ENCODE results near the gene PIH1D1.

PIH1D1 gene

DNA sequence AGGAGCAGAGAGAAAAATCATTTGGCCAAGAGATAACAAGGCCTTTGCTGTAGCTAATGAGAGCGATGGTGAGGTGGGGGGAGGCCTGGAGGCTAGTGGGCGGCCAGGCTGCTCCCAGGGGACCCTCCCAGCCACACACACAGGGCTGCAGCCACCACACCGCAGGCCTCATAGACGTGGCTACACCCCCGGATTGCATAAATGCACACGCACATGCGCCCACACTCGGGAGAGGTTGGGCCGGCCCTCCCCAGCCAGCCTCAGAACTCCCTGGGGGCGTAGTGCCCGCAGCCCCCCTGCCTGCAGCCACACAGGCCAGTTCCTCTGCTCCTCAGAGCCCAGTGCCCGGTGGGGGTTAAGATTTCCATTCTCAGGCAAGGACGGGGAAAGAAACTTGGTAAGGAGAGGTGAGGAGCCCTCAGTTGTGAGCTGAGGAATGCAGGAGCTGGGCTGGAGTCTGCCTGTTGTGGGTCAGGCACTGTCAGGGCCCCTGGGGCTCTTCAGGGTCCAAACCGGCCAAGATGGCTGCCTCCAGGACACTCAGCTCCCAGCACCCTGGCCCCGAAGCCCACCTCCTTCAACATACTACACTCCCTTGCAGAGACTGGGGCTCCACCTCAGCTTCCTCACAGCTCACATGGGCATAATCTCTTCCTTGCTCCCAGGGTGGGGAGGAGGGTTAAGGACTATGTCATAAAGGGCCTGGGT is 36.4 kb downstream of the PIH1D1 start:
- no peak for DNase-seq

DNA sequence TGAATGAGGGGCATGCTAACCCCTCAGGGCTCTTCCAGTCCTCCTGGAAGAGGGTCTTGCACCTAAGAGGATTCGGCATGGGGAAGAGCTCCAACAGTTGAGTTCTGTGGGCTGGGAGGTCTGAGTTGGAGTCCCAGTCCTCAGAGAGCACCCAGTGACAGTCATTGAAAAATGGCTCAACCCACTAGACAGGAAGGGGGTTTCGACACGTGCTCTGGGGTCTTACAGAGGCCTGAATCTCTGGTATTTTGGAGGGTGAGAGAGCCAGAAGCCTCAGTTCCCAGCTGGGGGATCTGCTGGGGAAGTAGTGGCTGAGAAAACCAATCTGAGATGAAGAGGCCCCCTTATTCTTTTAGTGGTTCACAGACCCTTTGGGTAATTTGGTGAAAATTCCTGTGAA is 37.4 kb downstream of the PIH1D1 start:
- DNase-seq, result no peak

DNA sequence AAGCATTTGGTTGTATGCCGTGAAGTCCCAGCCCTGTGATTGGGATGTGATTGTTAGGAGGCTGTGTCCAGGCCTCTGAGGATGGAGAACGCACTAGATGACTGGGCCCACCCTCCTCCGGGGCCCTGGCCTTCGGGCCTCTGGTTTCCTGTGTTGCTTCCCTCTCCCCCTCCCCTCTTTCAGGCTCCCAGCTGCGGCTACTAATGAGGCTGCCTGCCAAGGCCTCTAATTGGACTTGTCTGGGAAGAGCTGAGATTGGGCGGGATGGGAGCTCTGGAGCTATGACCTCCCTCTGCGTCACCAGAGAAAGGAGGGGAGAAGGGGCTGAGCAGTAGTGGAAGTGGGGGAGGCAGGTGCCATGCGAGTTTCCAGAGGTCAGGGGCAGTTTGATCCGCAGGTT is 38.3 kb downstream of the PIH1D1 start:
- DNase-seq, result no peak

DNA sequence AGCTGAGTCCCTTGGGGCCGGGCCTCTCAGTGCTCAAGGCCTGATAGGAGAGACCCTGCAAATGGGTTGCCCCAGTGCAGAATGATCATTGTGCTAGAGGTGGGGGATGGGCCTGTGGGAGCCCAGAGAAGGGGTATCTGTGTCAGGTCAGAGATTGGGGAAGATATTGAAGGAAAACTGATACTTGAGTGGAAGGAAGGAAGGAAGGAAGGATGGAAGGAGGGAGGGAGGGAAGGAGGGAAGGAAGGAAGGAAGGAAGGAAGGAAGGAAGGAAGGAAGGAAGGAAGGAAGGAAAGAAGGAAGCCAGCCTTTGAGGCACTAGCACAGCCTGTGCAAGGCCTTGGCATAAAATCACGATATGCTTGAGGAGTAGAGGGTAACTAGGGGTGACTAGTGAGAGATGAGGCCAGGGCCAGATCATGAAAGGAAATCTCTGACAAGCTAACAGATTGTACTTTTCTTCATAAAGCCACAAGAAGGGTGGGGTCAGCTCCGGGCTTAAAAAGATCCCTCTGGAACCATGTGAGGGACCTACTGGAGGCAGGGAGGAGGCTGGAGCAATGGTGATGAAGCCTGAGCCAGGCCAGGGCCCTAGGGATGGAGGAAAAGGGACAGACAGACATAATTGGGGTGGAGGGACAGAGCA is 39.8 kb downstream of the PIH1D1 start:
- DNase-seq, result no peak

DNA sequence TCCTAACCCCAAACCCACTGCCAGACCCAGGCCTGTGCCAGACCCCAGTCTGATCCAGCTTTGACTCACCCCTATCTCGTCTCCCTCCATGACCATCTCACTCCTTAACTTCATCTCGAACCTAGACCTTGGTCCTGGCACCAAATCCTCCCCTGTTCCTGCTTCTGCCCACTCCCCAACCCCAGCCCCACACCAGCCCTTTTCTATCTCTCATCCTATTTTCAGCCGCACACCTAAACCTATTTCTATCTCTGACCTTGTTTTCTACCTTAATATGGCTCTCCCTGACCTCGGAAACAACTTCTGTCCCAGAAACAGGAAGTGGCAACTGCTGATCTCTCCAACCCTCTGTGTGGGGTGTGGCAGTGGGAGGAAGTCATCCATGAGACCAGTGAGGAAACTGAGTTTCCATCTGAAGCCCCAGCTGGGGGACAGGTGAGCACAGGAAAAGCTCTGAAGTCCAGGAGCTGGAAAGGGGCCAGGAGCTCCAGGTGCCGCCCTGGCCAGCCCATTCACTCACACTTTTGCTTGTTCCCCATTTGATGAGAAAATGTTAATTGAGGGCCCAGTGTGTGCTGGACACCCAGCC is 42.1 kb downstream of the PIH1D1 start:
- DNase-seq, result no peak

DNA sequence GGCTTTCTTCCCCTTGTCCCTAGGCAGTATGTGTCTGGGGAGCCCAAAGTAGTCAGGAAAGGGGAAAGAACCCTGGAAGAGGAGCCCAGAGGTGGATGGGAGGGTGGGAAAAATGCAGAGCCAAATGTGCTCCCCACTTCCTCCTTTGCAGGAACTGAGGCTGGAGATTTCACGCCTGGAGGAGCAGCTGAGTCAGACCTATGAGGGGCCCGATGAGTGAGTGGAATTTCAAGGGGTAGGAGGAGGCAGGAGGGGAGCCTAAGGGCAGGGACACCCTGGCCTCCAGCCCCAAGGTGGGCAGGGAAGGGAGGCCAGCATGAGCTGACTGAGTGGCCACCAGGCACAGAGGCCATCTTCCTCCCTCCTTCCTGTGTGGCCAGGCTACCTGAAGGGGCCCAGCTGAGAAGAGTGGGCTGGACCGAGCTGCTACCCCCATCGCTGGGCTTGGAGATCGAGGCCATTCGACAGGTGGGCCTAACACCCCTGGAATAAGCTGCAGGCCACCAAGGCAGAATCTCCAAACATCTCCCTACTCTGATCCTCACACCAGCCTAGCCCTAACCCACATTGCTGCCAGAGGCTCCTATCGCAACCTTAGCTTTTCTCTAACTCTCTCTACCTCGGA is 42.7 kb downstream of the PIH1D1 start:
- DNase-seq, result no peak

DNA sequence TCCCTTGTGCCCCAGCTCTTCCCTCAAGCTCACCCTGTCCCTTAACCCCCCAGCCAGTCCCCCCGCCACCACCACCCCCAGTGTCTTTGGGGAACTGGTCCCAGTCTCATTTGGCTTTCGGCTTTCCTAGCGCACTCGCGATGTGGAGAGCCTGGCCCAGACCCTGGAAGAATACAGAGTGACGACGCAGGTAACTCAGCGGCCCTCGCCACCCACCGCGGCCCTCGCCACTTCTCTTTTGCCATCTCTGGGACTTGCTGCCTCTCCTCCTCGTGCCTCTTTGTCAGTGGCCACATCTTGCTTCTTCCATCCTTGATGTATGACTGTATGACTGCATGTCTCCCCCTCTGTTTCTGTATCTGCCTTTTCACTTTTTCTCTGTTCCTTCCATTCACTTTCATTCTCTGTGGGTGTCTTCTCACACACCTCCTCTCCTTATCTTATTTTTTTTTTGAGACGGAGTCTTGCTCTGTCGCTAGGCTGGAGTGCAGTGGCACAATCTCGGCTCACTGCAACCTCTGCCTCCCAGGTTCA is 44.1 kb downstream of the PIH1D1 start:
- DNase-seq, result no peak

DNA sequence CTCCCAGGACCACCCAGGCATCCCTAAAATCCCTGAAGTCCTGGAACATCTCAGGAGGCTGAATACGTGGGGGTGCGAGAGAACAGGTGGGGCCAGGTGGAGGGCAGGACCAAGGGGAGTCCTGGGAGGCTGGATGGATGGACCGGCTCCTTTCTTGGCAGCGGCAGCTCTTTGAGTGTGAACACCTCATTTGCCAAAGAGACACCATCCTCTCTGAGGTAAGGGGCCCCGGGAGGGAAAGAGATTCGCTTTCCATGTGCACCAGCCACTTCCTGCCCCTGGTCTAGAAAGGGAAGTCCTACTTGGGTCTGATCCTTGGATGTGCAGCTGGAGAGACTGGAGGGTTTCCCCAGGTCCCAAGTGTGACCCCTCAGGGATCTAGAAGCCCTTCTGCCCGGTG is 44.5 kb downstream of the PIH1D1 start:
- no peak for DNase-seq

DNA sequence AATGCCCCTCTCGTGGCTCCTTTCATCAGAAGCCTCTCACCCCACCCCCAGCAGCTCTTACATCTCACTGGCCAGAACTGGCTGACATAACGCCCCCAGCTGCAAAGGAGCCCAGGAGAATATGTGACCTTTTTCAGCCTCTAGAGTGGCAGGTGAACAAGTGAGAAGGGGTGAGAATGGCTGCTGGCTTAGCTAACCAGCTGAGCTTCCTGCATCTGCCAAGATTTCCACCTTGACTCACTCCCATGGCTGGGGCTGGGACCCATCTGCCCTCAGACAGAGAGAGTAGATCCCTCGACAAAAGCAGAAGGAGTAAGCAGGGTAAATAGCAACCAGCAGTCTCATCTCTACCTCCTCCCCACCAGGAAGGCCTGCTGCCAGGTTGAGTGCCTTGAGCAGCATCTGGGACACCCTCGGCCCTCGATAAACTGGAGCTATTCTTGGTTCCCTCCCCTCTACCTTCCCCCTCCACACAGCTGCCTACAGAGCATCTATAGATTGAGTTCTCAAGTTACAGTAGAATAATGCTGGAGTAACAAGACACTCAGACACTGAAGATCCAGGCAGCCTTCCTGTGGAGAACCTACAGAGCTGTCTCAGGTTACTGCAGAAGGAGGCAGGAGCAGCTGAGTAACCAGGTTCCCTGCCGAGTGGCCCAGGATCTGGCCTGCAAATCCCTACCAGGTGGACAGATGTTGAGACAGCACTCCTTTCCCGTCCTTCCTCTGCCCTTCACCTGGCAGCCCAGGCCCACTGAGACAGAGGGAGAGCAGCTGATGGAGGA is 48.0 kb downstream of the PIH1D1 start:
- no peak for DNase-seq

DNA sequence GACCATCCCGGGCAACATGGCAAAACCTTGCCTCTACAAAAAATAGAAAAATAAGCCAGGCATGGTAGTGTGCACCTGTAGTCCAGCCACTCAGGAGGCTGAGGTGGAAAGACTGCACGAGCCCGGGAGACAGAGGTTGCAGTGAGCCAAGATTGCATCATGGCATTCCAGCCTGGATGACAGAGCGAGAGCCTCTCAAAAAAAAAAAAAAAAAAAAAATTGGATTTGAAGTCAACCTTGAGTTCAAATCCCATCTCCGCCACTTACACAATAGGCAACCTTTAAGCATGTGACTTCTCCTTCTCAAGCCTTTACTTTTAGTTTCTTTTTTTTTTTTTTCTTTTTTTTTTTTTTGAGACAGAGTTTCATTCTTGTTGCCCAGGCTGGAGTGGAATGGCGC is 51.6 kb downstream of the PIH1D1 start:
- no peak for DNase-seq

DNA sequence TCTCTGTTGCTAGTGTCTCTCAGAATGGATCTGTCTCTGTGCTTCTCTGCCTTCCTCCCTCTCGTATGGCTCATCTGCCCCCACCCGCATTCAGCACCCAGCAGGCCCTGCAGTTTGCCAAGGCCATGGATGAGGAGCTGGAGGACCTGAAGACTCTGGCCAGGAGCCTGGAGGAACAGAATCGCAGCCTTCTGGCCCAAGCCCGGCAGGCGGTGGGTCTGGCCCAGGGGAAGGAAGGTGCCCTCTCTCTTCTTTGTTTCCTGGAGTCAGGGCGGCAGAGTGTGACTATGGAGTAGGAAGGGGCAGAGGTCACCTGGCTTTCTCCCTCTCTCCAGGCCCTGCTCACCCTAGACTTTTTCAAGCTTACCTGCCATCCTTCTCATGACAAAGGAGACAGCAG is 52.7 kb downstream of the PIH1D1 start:
- DNase-seq, result no peak

DNA sequence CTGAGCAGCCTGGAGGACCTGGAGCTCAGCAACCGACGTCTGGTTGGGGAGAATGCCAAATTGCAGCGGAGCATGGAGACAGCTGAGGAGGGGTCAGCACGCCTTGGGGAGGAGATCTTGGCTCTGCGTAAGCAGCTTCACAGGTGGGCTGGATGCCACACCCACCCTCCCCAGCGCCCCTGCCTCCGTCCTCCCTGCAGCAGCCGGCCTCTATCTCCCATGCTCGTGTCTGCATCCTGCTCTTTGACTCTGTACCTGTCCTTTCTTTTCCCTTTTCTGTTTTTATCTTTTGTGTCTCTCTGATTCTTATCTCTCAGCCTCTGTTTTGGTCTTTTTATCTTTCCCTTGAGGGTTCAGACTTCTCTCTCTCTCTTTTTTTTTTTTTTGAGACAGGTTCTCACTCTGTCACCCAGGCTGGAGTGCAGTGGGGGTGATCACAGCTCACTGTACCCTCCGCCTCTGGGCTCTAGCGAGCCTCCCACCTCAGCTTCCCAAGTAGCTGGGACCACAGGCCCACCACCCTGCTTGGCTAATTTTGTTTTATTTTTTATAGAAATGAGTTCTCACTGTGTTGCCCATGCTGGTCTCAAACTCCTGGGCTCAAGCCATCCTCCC is 53.5 kb downstream of the PIH1D1 start:
- no peak for DNase-seq

DNA sequence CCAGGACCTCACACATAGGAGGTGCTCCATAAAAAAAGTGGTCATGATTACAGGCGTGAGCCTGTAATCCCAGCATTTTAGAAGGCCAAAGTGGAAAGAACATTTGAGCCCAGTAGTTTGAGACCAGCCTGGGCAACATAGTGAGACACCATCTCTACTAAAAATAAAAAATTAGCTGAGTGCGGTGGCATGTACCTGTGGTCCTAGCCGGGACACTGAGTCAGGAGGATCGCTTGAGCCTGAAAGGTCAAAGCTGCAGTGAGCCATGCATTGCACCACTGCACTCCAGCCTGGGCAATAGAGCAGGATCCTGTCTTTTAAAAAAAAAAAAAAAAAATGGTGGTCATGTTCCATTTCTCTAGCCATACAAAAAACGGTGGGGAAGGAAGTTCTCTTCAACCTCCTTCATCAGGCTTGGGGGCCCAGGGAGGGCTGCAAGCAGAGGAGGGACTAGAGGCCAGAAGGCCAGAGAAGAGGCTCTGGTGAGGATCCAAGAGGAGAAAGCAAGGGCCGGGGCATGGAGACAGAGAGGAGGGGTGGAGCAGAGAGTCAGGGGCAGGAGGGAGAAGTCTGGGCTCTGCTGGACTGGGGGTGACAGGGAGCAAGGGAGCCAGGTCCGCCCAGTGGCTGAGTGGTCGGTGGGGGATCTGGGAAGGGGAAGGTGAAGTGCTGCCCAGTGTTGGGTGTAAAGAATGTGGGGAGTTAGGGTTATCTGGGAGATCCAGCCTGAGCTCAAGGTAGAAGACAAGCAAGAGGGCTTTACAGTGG is 54.7 kb downstream of the PIH1D1 start:
- DNase-seq, result no peak
